SU-DHL-6 (cell line): ENCODE measurements around the gene ADAT1.

Source experiments
- EZH2phosphoT487 ChIP-seq: fragments of 200-600 bp; sonication (generic), shearing (Covaris generic); conservative IDR thresholded peaks from 2 replicates; pipeline ENCODE4 v1.6.1; 2018; ENCODE audit warnings: mild to moderate bottlenecking, antibody characterized with exemption, low read length, moderate library complexity, mixed read lengths
- TF ChIP-seq, protein P1 (sequence below): fragments of 200-600 bp; sonication (generic); IDR thresholded peaks from one replicate; pipeline ENCODE4 v1.5.1; 2017; ENCODE audit warnings: antibody characterized with exemption, mild to moderate bottlenecking, low read length, moderate library complexity; ENCODE audit not compliant: insufficient read depth, poor library complexity, severe bottlenecking

DNA sequence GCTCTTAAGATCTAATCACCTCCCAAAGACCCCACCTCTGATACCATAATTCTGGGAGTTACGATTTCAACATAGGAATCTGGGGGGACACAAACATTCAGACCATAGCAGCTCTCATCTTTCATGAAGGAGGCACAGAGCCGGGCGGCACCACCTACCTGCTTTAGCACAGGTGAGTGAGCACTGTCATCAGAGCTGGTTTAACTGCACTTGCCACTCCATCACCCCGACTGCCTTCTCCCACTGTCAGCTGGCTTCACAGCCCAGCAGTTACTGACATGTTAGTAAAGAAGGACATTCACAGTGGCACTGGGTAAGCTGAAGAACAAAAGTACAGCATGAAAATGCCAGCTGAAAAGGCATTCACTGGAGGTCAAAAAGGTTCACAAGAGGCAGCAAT lies 34.4 kb downstream of the ADAT1 start:
- TF ChIP-seq, protein P1, sequence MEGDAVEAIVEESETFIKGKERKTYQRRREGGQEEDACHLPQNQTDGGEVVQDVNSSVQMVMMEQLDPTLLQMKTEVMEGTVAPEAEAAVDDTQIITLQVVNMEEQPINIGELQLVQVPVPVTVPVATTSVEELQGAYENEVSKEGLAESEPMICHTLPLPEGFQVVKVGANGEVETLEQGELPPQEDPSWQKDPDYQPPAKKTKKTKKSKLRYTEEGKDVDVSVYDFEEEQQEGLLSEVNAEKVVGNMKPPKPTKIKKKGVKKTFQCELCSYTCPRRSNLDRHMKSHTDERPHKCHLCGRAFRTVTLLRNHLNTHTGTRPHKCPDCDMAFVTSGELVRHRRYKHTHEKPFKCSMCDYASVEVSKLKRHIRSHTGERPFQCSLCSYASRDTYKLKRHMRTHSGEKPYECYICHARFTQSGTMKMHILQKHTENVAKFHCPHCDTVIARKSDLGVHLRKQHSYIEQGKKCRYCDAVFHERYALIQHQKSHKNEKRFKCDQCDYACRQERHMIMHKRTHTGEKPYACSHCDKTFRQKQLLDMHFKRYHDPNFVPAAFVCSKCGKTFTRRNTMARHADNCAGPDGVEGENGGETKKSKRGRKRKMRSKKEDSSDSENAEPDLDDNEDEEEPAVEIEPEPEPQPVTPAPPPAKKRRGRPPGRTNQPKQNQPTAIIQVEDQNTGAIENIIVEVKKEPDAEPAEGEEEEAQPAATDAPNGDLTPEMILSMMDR: no peak
- no peak for TF ChIP-seq EZH2phosphoT487
